GM19025 (cell line): ENCODE measurements around the gene LIPC.

Source experiments
- ATAC-seq: cut with Tn5 transposase; IDR thresholded peaks from one replicate; pipeline ENCODE4 v1.9.1; 2021; ENCODE audit warnings: mild to moderate bottlenecking, low read depth, moderate library complexity; ENCODE audit not compliant: unreplicated experiment

Gene LIPC

DNA sequence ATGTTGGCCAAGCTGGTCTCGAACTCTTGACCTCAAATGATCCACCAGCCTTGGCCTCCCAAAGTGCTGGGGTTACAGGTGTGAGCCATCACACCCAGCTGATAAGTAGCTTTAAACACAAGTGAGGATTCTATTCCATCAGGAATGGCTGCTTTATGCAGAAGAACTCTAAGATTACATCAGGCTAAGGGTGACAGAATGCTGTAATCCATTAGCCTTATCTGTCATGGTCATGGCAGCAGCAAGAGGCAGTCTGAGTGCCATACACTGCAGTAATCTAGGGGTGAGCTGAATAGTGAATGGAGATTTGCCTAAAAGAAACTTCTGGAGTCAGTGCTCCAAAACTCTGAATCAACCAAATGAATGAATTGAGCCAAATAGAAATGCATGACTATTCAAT is 39.6 kb downstream of the LIPC start:
- no peak for ATAC-seq

DNA sequence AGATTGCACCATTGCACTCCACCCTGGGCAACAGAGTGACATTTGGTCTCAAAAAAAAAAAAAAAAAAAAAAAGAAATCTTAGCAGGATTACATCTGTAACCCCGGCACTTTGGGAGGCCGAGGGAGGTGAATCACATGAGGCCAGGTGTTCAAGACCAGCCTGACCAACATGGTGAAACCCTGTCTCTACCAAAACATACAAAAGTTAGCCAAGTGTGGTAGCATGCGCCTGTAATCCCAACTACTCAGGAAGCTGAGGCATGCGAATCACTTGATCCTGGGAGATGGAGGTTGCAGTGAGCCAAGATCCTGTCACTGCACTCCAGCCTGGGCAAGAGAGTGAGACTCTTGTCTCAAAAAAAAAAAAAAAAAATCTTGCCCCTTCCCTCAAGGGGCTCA is 40.4 kb downstream of the LIPC start:
- no peak for ATAC-seq

DNA sequence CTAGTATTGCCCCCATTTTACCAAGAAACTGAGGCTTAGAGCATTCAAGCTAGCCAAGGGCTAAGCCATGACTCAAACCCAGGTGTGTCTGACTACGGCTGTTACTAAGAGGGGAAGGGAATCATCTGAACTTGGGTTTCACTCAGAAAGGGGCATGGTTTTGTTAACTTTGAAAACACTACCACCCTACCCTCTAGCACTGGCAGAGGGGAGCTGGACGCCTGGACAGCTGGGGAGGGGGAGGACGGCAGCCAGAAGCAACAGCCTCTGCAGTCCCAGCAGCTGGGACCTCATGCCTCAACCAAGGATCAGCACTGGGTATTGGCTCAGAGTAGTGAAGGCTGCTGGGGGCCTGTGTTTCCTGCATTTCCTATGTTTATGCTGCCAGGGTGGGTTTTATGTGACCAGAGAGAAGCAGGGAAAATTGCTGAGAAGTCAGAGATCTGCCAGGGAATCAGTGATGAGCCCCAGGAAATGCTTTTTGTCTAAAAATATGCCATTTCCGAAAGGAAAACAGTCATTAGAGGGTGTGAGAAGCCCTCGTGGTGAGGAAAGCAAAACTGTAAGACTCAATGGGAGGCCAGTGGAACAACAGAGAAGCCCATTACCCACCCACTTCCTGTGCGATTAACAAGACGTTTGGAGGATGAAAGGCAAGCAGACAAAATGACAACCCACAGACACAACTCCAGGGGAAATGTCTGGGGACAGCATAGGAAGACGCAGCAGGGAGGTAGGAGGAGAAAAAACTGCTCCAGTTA is 41.2 kb downstream of the LIPC start:
- no peak for ATAC-seq

DNA sequence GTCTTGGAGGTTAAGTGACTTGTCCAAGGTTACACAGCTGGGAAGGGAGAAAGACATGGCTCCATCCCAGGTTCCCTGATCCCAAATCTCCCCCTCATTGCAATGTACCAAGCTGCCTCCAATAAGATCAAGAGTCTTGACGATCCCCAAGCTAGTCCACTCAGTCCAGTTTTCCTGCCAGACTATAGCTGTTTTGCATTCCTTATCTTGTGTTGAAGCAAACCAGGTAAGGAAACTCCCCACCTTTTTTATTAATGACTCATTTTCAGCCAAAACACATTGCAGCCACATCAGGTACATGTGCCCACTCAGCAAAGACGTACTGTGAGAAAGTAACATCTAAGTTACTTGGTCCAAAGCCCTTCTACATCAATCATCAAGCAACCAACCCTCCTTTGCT is 41.9 kb downstream of the LIPC start:
- ATAC-seq, result no peak

DNA sequence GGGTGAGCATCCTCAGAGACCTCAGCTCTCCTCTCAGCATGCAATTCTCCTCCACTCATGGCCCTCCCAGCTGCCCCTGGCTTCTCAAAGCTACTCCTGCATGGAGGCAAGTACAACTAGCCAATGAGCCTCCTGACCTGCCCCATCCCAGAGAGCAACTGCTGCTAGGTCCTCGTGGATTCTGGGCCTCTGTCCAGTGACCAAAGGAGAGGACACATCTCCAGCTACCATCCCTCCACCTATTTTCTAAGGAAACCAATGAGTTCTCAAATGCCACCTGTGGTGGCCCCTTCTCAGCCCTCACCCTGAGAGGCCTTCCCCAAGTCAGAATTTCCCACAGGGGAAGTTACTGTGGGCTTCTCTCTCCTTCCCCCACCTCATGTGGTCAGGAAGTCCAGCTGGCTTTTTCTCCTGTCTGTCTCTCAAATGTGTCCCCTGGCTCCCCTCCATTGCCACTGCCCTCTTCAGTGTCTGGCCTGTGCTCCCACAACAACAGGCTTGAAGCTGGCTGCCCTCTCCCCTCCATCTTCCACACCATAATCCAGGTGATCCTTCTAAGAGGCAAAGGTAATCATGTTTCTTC is 43.0 kb downstream of the LIPC start:
- no peak for ATAC-seq

DNA sequence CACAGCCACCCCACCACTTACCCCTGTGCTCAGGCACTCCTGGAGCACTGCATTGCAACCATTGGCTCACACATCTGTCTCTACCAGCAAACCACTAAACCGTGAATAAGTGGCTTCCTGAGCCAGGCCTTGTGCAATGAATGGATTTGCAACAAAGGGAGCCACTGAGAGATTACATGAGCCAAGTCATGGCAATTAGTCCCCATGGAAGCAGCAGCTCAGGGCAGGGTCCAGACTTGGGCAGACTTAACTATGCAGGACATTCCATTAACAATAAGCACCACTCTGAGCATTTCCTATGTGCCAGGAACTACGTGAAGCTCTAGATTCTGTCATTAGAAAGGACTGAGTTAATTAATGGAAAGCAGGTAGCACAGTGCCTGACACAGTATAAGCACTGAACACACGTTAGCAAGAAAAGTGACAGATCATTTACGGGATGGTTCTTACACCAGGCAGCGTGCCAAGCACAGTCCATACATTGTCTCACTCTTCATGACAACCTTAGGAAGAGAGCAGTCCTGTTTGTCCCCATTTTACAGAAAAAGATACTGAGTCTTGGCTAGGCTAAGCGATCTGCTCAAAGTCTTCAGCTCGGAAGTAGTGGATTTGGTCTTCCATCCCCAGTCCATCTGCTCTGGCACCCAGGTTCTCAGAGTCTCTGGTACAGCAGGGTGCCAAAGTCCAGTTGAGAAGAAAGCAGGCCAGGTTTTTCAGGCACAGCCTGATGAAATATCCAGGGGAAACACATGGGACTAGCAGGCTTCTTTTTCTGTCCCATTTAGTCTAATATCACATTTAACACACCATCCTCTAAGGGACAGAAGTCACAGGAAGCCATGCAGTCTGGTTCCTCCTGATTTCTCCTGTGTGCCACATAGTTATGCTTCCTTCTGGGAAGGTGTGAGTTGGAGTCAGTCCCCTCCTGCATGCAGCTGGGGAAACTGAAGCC is 44.1 kb downstream of the LIPC start:
- no peak for ATAC-seq

DNA sequence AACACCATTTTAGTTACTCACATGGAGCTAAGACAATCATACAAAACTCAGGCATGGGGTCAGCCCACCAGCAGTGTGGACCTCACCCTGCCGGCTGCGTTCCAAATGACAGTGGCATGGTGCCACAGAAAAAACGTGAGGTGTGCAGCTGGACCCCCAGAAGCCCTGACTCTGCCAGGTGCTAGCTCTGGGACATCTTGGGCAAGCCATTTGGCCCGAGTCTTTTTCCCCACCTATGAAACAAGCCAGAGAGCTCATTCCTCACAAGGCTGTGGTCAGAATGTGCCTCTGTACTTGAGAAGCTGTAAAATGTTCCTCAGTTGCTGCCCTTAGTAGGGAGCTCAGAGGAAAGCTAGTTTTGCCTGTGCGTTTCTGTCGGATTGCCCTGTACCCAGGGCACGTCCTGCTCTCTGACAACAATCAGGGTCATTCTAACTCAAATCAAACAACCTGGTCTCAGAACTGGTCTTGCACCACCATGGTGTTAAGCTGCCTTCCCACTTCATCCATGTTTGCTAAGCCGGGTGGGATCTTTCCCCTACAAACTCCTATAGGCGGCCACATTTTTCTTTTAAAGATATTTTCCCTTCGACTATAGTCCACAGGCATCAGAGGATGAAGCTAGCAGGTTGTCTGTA is 44.9 kb downstream of the LIPC start:
- ATAC-seq, result no peak

DNA sequence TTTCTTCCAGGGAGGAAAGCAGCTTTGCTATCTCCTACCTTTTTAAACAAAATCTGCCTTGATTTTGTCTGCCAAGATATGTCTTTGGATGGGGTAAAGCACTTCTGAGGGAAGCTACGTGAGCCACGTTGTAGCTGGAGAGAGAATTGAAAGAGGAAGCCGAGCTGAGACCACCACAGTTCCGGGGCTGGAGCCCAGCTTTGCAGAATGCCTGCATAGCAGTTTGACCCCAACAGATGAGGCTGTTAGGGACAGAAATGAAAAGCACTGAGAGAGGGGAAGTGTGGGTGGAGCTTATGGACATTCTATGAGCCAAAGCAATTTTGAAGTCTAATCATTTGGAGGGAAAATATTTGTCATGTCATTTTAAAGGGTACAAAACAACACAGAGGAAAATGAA is 45.4 kb downstream of the LIPC start:
- ATAC-seq, result no peak

DNA sequence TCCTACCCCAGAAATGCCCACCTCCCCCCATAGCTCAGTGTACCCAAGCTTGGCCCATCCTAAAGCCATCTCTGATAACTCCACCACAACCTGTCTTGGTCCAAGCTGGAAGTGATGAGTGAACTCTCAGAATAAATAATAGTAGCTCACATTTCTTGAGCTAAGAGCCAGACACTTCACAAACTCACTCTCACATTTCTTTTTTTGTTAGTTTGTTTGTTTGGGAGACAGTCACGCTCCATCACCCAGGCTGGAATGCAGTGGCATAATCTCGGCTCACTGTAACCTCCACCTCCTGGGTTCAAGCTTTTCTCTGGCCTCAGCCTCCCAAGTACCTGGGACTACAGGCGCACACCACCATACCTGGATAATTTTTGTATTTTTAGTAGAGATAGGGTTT is 46.2 kb downstream of the LIPC start:
- no peak for ATAC-seq

DNA sequence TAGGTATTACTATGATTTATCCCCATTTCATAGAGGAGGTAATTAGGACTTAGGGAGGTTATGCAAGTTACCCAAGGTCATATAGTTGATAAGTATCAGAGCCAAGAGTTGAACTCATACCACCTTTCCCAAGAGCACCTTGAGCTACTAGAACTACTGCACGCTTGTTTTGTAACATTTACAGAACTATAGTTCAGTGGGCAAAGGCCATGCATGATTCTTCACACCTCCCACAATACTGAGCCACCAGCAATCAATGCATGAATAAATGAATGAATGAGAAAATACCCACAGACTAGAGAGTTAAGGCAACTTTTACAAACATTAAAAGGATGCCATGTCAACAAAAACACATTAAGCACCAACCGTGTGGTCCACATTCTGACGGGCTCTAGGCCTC is 46.8 kb downstream of the LIPC start:
- no peak for ATAC-seq

DNA sequence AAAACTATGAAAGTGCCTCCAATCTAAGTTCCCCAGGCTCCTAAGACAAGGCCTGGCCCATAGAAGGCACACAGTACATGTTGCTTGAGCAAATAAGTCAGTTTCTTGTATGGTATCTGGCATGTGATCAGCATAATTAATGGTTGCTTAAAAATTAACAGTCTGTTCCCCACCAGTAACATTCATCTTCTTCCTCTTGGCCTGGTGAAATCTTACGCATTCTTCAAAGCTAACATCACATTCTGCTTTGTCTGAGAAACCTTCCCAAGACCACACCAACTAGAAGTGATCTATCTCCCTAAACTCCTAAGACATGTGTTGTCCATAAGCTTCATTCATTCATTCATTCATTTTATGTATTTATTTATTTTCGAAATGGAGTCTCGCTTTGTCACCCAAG is 48.1 kb downstream of the LIPC start:
- no peak for ATAC-seq

DNA sequence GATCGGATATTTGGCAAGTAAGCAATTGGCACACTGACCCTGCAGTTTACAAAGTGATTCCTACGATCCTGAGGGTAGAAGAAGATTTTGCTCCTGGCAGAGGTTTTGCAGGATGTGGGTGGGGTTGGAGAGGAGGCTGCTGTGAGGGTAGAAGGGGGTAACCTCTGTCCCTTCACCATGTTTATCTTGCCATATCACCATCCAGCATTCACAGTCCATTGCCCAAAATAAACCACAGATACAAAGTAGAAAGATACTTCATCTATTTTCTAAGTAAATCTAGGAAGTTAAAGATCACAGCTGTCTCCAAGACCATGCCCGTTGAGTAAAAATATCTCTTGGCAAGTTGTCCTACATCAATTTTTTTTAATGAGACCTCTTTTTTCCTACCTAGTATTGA is 51.6 kb downstream of the LIPC start:
- no peak for ATAC-seq

DNA sequence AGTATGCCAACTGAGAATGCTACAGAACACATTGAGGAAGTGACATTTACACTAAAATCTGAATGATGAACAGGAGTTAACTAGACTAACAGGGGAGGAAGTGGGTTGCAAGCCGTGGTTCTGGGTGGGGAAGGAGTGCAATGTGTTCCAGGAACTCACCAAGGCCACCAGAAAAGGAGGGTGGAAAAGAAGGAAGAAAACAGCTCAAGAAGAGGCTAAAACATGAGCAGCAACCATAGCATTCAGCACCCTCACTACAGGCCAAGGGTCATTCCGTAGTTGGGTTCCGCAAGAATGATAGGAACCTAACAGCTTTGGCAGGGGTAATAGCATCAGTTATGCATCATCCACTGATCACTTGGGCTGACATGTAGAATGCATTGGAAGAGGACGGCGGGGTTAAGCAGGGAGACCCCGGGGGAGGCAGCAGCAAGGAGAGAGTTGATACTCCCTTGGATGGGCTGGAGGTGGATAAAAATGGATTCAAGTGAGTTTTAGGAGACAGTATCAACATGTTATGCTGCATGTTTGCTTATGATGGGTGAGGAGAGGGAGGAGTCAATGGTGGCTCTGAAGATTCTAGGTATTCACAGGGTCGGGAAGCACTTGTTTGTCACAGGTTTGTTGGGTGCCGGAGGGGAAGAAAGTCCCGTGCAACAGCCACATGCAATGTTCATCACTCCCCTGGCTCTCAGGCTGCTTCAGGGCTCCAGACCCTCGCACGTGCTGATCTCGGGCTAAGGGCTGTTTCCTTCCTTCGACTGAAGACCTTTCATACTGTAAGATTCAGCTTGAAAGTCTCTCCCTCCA is 53.2 kb downstream of the LIPC start:
- no peak for ATAC-seq

DNA sequence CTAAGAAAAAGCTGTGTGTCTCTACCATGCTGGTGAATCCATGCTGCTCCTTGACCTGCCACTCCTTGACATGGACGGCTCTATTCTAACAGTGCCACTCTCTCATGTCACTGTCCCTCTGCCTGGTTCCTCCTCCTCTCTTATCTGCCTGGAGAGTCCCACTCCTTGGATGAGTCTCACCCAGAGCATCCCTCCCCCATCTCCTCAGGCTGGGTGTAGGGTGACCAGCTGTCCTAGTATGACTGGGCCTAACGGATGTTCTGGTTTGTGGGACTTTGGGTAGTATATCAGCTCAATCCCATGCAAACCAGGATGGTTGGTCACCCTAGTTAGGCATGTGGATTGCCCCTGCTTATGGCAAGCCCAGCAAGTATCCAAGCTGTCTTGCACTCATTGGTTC is 54.3 kb downstream of the LIPC start:
- no peak for ATAC-seq

DNA sequence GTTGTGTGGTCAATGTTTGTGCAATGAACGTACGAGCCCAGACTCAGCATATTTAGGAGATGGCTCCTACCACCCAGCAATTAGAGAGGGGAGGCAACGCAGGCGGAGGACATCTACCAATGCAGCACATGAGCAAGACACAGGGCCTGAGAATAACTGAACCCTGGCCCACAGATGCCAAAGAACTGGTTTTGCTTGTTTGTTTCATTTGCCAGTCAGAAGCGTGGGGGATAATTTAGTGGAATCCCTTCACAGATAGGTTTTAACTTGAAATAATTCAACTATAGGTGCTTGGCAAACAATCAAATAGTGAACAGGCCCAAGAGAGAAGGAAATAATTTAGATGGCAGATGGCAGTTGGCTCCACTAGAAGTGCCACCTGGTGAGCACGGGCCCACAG is 54.8 kb downstream of the LIPC start:
- no peak for ATAC-seq

DNA sequence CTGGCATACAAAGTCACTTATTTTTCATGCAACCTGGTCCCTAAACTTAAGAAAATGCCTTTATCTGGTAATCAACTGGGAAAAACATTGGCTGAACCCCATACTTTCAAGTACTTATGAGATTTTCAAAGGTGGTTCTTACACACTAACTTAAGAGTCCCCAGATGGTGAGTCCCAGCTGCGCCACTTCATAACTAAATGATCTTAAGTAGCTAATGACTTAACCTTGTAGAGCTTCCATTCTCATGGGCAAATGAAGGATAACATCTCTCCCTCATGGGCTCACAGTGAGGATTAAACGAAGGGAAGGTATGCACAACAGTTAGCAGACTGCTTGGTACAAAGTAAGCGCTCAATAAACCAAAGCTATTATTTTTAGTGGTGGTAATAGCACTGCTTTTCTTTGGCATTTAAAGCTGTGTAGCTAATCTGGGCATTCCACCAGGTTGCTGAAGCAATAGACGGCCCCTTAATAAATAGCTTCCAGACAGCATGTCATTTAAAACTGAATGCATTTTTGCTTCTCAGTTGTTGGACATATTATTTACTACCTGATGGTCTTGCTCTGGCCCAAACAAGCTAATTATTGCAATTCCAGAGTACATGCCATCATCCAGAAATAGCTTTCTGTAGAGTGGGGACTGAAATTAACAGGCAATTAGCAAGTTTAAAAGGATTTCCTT is 55.4 kb downstream of the LIPC start:
- ATAC-seq, result no peak

DNA sequence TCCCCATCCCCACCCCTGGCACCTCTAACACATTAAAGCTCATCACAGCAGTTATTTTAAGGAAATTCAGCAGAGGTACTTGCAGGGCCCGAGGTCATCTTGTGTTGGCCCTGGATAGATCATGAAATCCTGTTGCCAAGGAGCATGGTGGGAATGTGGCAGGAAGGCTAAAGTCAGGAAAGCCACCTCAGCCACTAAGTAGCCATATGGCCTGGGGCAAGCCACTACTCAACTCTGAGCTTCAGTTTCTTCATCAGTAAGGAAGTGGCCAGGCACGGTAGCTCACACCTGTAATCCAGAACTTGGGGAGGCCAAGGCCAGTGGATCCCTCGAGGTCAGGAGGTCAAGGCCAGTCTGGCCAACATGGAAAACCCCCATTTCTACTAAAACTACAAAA is 55.9 kb downstream of the LIPC start:
- no peak for ATAC-seq

DNA sequence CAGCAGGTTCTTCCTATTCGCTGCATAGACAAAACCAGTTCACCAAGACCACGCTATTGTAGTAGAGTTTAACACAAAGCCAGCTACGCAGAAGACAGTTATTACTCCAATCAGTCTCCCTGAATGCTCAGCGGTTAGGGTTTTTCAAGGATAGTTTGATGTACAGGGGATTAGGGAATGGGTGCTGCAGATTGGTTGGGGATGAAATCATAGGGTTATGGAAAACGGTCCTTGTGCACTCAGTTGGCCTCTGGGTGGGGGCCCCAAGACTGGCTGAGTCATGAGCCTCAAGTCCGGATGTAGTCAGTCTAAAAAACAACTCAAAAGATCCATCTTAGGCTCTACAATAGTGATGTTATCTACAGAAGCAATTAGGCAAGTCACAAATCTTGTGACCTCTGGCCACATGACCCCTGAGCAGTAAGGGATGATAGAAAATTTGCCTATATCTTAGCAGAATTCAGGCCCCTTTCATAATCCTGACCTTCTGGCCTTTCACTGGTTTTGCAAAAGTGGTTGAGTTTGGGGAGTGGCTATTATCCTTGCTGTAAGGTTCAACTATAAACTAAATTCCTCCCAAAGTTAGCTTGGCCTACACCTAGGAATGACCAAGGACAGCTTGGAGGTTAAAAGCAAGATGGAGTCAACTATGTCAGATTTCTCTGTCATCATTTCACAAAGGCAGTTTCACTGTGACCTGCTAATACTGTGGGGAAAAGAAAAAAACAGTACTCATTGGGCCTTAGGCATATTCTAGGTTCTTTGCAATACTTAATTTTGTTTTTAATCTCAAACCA is 57.7 kb downstream of the LIPC start:
- no peak for ATAC-seq
